Stimulated activated CD8-positive, alpha-beta memory T cell treated with anti-CD3 and anti-CD28 coated beads, Interleukin-2, amount 100 ng/mL, for 1 hour (primary cell): Measurements from ENCODE around the gene NUDT4B.
"Not testable (repeated sequence)": the region's sequence is repeated elsewhere in the genome, so short reads cannot be mapped to it uniquely, and the experiment has no call there.

Experiments
- DNase-seq, 2 donors: peaks; one replicate each; pipeline ENCODE4 v3.0.0-alpha.2; 2020; ENCODE audit warnings: low read depth in 2 of 2

Gene NUDT4B

DNA sequence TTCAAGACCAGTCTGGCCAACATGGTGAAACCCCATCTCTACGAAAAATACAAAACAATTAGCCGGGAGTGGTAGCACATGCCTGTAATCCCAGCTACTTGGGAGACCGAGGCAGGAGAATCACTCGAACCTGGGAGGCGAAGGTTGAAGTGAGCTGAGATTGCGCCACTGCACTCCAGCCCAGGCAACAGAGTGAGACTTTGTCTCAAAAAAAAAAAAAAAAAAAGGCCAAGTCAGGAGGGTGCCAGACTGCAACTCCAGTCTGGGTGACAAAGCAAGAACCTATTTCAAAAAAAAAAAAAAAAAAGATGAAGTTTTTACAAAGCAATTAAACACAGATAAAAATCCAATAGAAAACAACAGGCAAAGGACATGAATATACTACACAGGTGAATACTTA lies 9.9 kb upstream of the NUDT4B start:
- not testable (repeated sequence) for DNase-seq

GRCh38 chr1:148743200-148743599 lies 5.4 kb upstream of the NUDT4B start:
- DNase-seq, result not testable (repeated sequence)

- not testable (repeated sequence) for DNase-seq
These were observed 4.6 kb upstream of the NUDT4B start for GRCh38 chr1:148743726-148744720.

DNA sequence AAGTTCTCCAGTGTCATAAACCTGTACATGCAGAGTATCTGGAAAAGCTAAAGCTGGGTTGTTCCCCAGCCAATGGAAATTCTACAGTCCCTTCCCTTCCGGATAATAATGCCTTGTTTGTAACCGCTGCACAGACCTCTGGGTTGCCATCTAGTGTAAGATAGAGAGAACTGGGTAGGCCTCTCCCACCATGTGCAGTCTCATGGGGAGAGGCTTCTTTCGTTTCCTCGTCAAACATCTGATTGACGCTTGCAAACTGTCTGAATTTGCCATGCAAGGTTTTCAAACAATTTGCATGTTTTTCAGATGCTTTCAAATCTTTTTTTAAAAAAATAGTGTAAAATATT lies 734 bp downstream of the NUDT4B start:
- DNase-seq, result not testable (repeated sequence)

- not testable (repeated sequence) for DNase-seq
These were observed 7.7 kb downstream of the NUDT4B start for GRCh38 chr1:148756231-148756630.

GRCh38 chr1:148757446-148757845 lies 8.9 kb downstream of the NUDT4B start:
- not testable (repeated sequence) for DNase-seq

GRCh38 chr1:148758412-148758811 lies 9.8 kb downstream of the NUDT4B start:
- not testable (repeated sequence) for DNase-seq

GRCh38 chr1:148758925-148759324 lies 10.4 kb downstream of the NUDT4B start:
- not testable (repeated sequence) for DNase-seq

- not testable (repeated sequence) for DNase-seq
These were observed 11.2 kb downstream of the NUDT4B start for GRCh38 chr1:148759749-148760148.

- DNase-seq, result not testable (repeated sequence)
These were observed 11.6 kb downstream of the NUDT4B start for GRCh38 chr1:148760206-148760605.

- DNase-seq, result not testable (repeated sequence)
These were observed 12.8 kb downstream of the NUDT4B start for GRCh38 chr1:148761360-148761759.

DNA sequence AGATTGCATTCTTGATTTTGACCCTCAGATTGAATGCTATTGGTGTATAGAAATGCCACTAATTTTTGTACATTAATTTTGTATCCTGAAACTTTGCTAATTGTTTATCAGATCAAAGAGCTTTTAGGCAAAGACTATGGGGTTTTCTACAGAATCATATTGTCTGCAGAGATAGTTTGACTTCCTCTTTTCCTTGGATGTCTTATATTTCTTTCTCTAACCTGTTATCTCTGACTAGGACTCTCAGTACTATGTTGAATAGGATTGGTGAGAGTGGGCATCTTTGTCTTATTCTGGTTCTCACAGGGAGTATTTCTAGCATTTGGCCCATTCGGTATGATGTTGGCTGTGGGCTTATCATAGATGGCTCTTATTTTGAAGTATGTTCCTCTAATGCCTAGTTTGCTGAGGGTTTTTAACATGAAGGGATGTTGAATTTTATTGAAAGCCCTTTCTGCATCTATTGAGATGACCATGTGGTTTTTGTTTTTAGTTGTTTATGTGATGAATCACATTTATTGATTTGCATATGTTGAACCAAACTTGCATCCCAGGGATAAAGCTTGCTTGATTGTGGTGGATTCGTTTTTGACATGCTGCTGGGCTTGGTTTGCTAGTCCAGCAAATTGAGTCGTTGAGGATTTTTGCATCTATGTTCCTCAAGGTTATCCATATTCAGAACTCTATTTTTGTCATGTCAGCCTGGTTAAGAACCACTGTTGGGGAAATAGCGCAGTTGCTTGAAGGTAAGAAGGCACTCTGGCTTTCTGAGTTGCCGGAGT lies 16.9 kb downstream of the NUDT4B start:
- DNase-seq, result not testable (repeated sequence)

GRCh38 chr1:148768541-148768940 lies 20.0 kb downstream of the NUDT4B start:
- not testable (repeated sequence) for DNase-seq

GRCh38 chr1:148769495-148769894 lies 20.9 kb downstream of the NUDT4B start:
- DNase-seq, result not testable (repeated sequence)

GRCh38 chr1:148773690-148774089 lies 25.1 kb downstream of the NUDT4B start:
- DNase-seq, result not testable (repeated sequence)

- DNase-seq, result not testable (repeated sequence)
These were observed 25.5 kb downstream of the NUDT4B start for GRCh38 chr1:148774102-148774501.

DNA sequence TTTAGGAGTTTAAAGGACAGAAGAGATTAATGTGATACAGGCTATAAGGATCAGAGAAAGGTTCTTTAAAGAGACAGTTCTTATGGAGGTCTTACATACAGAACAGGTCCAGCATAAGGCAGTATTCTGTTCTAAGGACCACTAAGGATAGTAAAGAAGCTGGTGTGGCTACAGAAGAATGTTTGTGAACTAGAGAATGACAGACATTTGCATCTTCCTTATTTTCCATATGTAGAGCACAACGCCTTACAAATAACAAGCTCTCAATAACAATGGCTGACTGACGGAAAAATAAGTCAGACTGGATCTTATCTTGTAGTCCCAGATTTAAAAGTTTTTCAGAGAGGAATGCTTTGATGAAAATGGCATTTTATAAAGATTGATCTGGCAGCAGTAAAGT lies 26.7 kb downstream of the NUDT4B start:
- DNase-seq, result not testable (repeated sequence)

GRCh38 chr1:148777649-148778048 lies 29.1 kb downstream of the NUDT4B start:
- not testable (repeated sequence) for DNase-seq

- not testable (repeated sequence) for DNase-seq
These were observed 31.8 kb downstream of the NUDT4B start for GRCh38 chr1:148780404-148780803.

DNA sequence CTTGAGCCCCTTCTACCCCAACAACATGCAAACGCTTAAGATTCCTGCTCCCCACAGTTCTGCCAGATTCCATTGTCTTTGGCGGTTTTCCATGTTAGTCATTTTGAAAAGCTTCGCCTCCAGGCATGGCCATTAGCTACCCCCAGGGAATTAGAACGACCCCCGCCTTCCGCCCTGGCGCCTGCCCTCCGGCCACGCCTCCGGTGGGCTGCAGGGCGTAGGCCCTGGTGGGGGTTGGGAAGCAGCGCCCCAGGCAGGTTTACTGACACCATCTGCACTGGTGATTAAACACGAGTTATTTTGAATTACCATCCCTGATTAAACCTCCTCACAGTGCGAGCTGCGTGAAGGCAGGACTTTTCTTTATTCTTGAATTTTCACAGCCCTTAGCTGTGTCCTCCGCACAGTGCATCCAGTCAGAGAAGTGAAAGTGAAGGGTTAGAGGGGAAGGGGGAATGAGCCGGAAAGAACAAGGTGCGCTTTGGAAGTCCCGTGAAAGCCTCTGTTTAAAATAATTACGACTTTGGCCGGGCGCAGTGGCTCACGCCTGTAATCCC lies 43.0 kb downstream of the NUDT4B start:
- not testable (repeated sequence) for DNase-seq

DNA sequence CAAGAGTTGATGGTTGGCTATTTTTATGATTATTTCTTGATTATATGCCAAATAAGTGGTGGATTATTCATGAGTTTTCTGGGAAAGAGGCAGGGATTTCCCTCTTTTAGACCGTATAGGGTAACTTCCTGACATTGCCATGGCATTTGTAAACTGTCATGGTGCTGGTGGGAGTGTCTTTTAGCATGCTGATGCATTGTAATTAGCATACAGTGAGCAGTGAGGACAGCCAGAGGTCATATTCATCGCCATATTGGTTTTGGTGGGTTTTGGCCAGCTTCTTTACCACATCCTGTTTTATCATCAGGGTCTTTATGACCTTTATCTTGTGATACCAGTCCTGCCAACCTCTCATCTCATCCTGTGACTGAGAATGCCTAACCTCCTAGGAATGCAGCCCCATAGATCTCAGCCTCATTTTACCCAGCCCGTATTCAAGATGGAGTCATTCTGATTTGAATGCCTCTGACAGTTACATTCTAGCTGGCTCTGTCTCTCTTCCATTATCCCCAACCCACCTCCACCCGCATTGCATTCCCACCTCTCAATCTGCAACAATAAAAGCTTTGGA lies 45.3 kb downstream of the NUDT4B start:
- not testable (repeated sequence) for DNase-seq
